ENCODE results near the gene CDON. TPM values are rescaled to one million over a fixed set of nuclear protein-coding genes. Genes with fewer than 3 reads are reported as not detected.

The CDON gene
- polyA plus RNA-seq, 3 donors = 0.01 TPM; not detected in 2

GRCh38 chr11:125931668-125932067 lies 131.0 kb downstream of the CDON start:
- no peaks in the 10 kb centered on the region for H3K36me3 ChIP-seq (replicated peaks in 1 of 2; ENCODE audit: control insufficient read depth in 1 of 2, insufficient read depth in 2 of 2, low read length in 2 of 2)
- H3K27ac ChIP-seq (ENCODE audit: low read depth in 1 of 2, low read length in 2 of 2) = no peak overlapping the region
- no peak overlapping the region for H3K4me2 ChIP-seq (replicated peaks; ENCODE audit: extremely low read depth, low read length, poor library complexity, severe bottlenecking)
- Mint-ChIP-seq H3K27me3 (ENCODE audit: low read depth in 3 of 3) (peaks cover 0 to 3% (median 1%) of the 10 kb centered on the region in 3 donors), H3K4me3 (no peak overlapping the region), H3K27ac (no peak overlapping the region), H3K9me3 (peaks cover 0 to 2% (median 0%) of the 10 kb centered on the region in 7 donors), H3K4me1 (peaks cover 12% of the 10 kb centered on the region), H3K36me3 (no peaks in the 10 kb centered on the region)
- intact Hi-C loops (cut with micrococcal nuclease) = no loop called here
- H3K27me3 ChIP-seq (ENCODE audit: control insufficient read depth in 2 of 2, insufficient read depth in 2 of 2, low read length in 2 of 2) = no peaks in the 10 kb centered on the region
- H3K9ac ChIP-seq (ENCODE audit: insufficient read depth, low read length, poor library complexity, severe bottlenecking) = no peak overlapping the region
- no peaks in the 10 kb centered on the region for H3K79me2 ChIP-seq (ENCODE audit: insufficient read depth, low read length)
- DNase-seq = no peak
- H4K20me1 ChIP-seq (ENCODE audit: insufficient read depth, low read length) = no peaks in the 10 kb centered on the region
- WGBS (ENCODE audit: insufficient coverage) = 87% methylated on average over 5 of the region's 6 CpGs
- no peak overlapping the region for H3K4me3 ChIP-seq (replicated peaks in 1 of 3; ENCODE audit: low read depth in 2 of 3, low read length in 3 of 3)
- H2AFZ ChIP-seq (ENCODE audit: insufficient read depth, low read depth, low read length, poor library complexity, severe bottlenecking) = no peak overlapping the region
- peaks cover 9 to 10% of the 10 kb centered on the region in 2 donors for H3K4me1 ChIP-seq (ENCODE audit: control insufficient read depth in 1 of 2, insufficient read depth in 2 of 2, low read length in 2 of 2)
- H3K9me3 ChIP-seq (replicated peaks in 1 of 2; ENCODE audit: control insufficient read depth in 1 of 2, insufficient read depth in 1 of 2, low read length in 2 of 2) = no peaks in the 10 kb centered on the region
- no peak for TF ChIP-seq CTCF (IDR thresholded peaks at IDR 0.05)

DNA sequence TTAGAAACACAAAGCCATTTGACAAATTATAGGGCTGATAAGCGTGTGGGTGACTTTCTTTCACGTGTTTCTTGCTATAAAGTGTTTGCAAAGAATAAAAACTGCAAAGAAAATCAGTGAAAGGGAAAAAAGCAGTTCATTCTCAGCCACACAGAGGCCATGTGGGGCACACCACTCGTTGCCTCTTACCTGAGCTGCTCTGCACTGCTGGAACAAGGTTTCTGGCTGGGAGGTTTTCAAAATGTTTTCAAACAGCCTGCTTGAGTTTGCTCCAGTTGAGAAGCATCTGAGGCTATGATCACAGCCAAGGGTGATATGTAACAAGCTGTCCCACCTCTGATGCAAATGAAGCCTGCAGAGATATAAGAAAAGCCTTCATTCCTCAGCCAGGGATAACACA lies 131.6 kb downstream of the CDON start:
- Mint-ChIP-seq H3K27ac (no peak overlapping the region), H3K4me3 (no peak overlapping the region), H3K9me3 (peaks cover 0 to 2% (median 0%) of the 10 kb centered on the region in 7 donors), H3K36me3 (no peaks in the 10 kb centered on the region), H3K27me3 (ENCODE audit: low read depth in 3 of 3) (peaks cover 0 to 3% (median 1%) of the 10 kb centered on the region in 3 donors), H3K4me1 (peaks cover 12% of the 10 kb centered on the region)
- H4K20me1 ChIP-seq (ENCODE audit: insufficient read depth, low read length) = no peaks in the 10 kb centered on the region
- no peaks in the 10 kb centered on the region for H3K9me3 ChIP-seq (replicated peaks in 1 of 2; ENCODE audit: control insufficient read depth in 1 of 2, insufficient read depth in 1 of 2, low read length in 2 of 2)
- no peak for TF ChIP-seq CTCF (IDR thresholded peaks at IDR 0.05)
- peak overlapping the region; percentile 11 for H2AFZ ChIP-seq (ENCODE audit: insufficient read depth, low read depth, low read length, poor library complexity, severe bottlenecking)
- H3K9ac ChIP-seq (ENCODE audit: insufficient read depth, low read length, poor library complexity, severe bottlenecking) = no peak overlapping the region
- 84% methylated on average over 3 of the region's 3 CpGs for WGBS (ENCODE audit: insufficient coverage)
- intact Hi-C loops (cut with micrococcal nuclease) = no loop called here
- no peak for DNase-seq
- no peaks in the 10 kb centered on the region for H3K79me2 ChIP-seq (ENCODE audit: insufficient read depth, low read length)
- H3K36me3 ChIP-seq (replicated peaks in 1 of 2; ENCODE audit: control insufficient read depth in 1 of 2, insufficient read depth in 2 of 2, low read length in 2 of 2) = no peaks in the 10 kb centered on the region
- no peaks in the 10 kb centered on the region for H3K27me3 ChIP-seq (ENCODE audit: control insufficient read depth in 2 of 2, insufficient read depth in 2 of 2, low read length in 2 of 2)
- no peak overlapping the region for H3K27ac ChIP-seq (ENCODE audit: low read depth in 1 of 2, low read length in 2 of 2)
- H3K4me3 ChIP-seq (replicated peaks in 1 of 3; ENCODE audit: low read depth in 2 of 3, low read length in 3 of 3) = no peak overlapping the region
- no peak overlapping the region for H3K4me2 ChIP-seq (replicated peaks; ENCODE audit: extremely low read depth, low read length, poor library complexity, severe bottlenecking)
- H3K4me1 ChIP-seq (ENCODE audit: control insufficient read depth in 1 of 2, insufficient read depth in 2 of 2, low read length in 2 of 2) = peaks cover 9 to 10% of the 10 kb centered on the region in 2 donors

All from CD14-positive monocyte (primary cell).